ENCODE measurements around the gene VPS9D1. TPM values are rescaled to one million over a fixed set of nuclear protein-coding genes. Genes with fewer than 3 reads are reported as not detected.
"Not testable (repeated sequence)": the region's sequence is repeated elsewhere in the genome, so short reads cannot be mapped to it uniquely, and the experiment has no call there.

VPS9D1 gene
- total and polyA plus RNA-seq, 7 donors: 3.8 to 19.2 (median 5.3) TPM

DNA sequence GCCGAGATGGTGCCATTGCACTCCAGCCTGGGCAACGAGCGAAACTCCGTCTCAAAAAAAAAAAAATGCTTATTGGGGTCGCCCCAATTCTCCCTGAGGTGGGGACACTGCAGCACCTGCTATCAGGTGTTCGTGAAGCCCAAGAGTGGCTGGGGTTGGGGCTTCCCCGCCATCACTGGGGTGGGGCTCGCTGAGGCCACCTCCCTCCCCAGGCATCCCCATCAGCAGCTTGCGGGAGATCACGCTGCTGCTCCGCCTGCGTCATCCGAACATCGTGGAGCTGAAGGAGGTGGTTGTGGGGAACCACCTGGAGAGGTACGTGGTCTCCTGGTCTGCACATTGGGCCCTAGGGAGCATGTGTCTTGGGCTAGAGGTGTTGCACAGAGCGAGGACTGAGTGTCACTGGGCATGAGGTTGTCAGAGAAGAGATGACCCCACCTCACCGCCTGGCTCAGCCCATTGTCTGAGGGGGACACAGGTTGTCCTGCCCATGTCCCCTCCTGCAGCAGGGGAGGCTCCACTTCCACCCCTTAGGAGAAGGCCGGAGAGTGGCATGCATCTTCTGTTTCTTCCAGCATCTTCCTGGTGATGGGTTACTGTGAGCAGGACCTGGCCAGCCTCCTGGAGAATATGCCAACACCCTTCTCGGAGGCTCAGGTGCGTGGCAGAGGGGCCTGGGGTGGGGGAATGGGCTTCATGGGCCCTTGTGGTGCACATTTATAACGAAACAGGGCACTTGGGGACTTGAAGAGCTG is 29.3 kb downstream of the VPS9D1 start:
- peaks cover 6 to 53% (median 35%) of the 10 kb centered on the region in 4 donors for H3K36me3 ChIP-seq
- peaks cover 0 to 13% (median 9%) of the 10 kb centered on the region in 4 donors for H3K4me1 ChIP-seq
- WGBS, 2 donors: 95 to 97% methylated on average over 21 of the region's 21 CpGs
- TF ChIP-seq POLR2AphosphoS5 (IDR thresholded peaks at IDR 0.05): no peak
- TF ChIP-seq, protein P1, sequence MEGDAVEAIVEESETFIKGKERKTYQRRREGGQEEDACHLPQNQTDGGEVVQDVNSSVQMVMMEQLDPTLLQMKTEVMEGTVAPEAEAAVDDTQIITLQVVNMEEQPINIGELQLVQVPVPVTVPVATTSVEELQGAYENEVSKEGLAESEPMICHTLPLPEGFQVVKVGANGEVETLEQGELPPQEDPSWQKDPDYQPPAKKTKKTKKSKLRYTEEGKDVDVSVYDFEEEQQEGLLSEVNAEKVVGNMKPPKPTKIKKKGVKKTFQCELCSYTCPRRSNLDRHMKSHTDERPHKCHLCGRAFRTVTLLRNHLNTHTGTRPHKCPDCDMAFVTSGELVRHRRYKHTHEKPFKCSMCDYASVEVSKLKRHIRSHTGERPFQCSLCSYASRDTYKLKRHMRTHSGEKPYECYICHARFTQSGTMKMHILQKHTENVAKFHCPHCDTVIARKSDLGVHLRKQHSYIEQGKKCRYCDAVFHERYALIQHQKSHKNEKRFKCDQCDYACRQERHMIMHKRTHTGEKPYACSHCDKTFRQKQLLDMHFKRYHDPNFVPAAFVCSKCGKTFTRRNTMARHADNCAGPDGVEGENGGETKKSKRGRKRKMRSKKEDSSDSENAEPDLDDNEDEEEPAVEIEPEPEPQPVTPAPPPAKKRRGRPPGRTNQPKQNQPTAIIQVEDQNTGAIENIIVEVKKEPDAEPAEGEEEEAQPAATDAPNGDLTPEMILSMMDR (IDR thresholded peaks at IDR 0.05): no peak
- no peak for TF ChIP-seq EP300 (IDR thresholded peaks at IDR 0.05)
- no peak for TF ChIP-seq POLR2A (IDR thresholded peaks at IDR 0.05)
- intact Hi-C loops (cut with DNase I): no loop called here
- H3K27me3 ChIP-seq: no peaks in the 10 kb centered on the region
- no peak for DNase-seq
- H3K27ac ChIP-seq: no peak overlapping the region
- no peak overlapping the region for H3K4me3 ChIP-seq
- H3K9me3 ChIP-seq: no peaks in the 10 kb centered on the region

DNA sequence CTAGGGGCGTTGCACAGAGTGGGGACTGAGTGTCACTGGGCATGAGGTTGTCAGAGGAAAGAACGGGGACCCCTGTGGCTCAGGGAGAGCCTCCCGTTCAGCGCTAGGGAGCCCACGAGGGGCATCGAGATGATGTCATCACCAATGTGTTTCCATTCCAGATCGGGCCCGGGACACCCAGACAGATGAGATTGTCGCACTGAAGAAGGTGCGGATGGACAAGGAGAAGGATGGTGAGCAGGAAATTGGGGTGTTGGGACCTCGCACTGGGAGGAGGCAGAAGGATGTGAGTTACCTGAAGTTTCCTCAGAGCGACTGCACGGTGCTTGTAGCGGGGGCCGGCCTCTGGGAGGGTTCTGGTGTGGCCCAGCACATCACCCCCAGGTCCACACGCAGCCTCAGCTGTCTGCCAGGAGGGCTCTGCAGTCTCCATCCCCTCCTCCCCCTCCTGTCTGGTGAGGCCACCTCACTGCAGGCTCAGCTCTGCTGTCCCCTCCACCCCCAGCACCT is 30.3 kb downstream of the VPS9D1 start:
- intact Hi-C loops (cut with DNase I): no loop called here
- TF ChIP-seq, protein P1 (IDR thresholded peaks at IDR 0.05): no peak
- TF ChIP-seq POLR2AphosphoS5 (IDR thresholded peaks at IDR 0.05): no peak
- TF ChIP-seq EP300 (IDR thresholded peaks at IDR 0.05): no peak
- TF ChIP-seq POLR2A (IDR thresholded peaks at IDR 0.05): no peak
- no peaks in the 10 kb centered on the region for H3K9me3 ChIP-seq
- H3K27me3 ChIP-seq: no peaks in the 10 kb centered on the region
- DNase-seq: no peak
- 93 to 94% methylated on average over 16 of the region's 16 CpGs for WGBS, 2 donors
- H3K36me3 ChIP-seq: peaks cover 6 to 52% (median 35%) of the 10 kb centered on the region in 4 donors
- no peak overlapping the region for H3K27ac ChIP-seq
- H3K4me1 ChIP-seq: peaks cover 0 to 19% (median 14%) of the 10 kb centered on the region in 4 donors
- H3K4me3 ChIP-seq: no peak overlapping the region

DNA sequence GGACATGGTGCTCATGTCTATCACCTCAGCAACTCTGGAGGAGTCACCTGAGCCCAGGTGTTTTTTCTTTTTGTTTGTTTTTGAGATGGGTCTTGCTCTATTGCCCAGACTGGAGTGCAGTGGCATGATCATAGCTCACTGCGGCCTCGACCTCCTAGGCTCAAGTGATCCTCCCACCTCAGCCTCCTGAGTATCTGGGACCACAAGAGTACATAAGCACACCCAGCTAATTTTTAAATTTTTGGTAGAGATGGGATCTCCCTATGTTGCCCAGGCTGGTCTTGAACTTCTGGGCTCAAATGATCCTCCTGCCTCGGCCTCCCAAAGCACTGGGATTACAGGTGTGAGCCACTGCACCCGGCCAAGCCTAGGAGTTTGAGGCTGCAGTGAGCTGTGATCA is 31.1 kb downstream of the VPS9D1 start:
- WGBS, 2 donors: 72 to 93% methylated on average over 4 of the region's 4 CpGs
- not testable (repeated sequence) for H3K4me3 ChIP-seq, H3K9me3 ChIP-seq, DNase-seq, H3K27ac ChIP-seq, H3K27me3 ChIP-seq
- Histone ChIP-seq H3K36me3 (peaks cover 6 to 44% (median 35%) of the 10 kb centered on the region in 4 donors), H3K4me1 (peaks cover 0 to 19% (median 14%) of the 10 kb centered on the region in 4 donors)
- intact Hi-C loops (cut with DNase I): loop anchor here (5.0 kb wide), 1 partner anchor 183 kb away; the partner anchor contains the start of gene TCF25

DNA sequence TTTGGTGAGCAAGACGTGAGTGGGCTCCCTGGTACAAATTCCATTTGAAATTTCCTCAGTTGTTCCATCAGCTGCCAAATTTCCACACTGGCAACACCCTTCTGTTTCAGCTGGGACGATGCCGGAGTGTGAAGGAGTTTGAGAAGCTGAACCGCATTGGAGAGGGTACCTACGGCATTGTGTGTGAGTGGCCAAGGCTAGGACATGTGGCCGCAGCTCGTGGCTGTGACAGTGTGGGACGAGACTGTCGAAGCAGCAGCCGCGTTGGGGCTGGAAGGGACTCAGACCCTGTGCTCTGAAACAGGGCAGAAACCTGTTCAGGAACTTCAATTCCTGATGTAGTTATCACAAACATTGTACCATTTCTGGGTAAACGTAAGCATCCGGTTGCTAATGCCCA is 31.6 kb downstream of the VPS9D1 start:
- intact Hi-C loops (cut with DNase I): loop anchor here (5.0 kb wide), 1 partner anchor 183 kb away; the partner anchor contains the start of gene TCF25
- H3K27me3 ChIP-seq: no peaks in the 10 kb centered on the region
- H3K4me3 ChIP-seq: no peak overlapping the region
- H3K4me1 ChIP-seq: peaks cover 0 to 19% (median 14%) of the 10 kb centered on the region in 4 donors
- H3K27ac ChIP-seq: no peak overlapping the region
- peaks cover 6 to 39% (median 31%) of the 10 kb centered on the region in 4 donors for H3K36me3 ChIP-seq
- no peak for DNase-seq
- no peak for TF ChIP-seq POLR2AphosphoS5 (IDR thresholded peaks at IDR 0.05)
- TF ChIP-seq, protein P1 (IDR thresholded peaks at IDR 0.05): no peak
- no peak for TF ChIP-seq EP300 (IDR thresholded peaks at IDR 0.05)
- TF ChIP-seq POLR2A (IDR thresholded peaks at IDR 0.05): no peak
- no peaks in the 10 kb centered on the region for H3K9me3 ChIP-seq
- 92 to 95% methylated on average over 13 of the region's 13 CpGs for WGBS, 2 donors

DNA sequence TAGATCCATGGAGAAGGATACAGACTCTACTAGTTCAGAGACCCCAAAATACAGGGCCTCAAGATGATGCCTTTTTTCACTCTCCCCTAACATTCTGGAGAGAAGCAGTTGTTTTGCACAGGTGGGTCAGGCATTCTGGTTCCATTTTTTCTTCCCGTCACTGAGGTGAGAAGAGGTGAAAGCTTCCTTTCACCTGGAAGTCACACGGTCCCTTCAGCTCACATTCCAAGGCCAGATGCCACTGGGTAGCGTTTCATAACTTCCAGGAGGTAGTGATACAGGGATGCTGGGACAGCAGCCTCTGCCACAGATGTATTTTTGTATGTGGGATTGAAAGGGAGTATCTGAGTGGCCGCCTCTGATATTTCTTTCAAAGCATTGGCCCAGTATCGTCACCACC is 32.3 kb downstream of the VPS9D1 start:
- Histone ChIP-seq H3K27ac (no peak overlapping the region), H3K4me3 (no peak overlapping the region), H3K27me3 (no peaks in the 10 kb centered on the region), H3K4me1 (peaks cover 0 to 19% (median 14%) of the 10 kb centered on the region in 4 donors), H3K36me3 (peaks cover 6 to 31% (median 24%) of the 10 kb centered on the region in 4 donors), H3K9me3 (no peaks in the 10 kb centered on the region)
- TF ChIP-seq EP300 (IDR thresholded peaks at IDR 0.05): no peak
- no peak for TF ChIP-seq POLR2AphosphoS5 (IDR thresholded peaks at IDR 0.05)
- no peak for TF ChIP-seq POLR2A (IDR thresholded peaks at IDR 0.05)
- TF ChIP-seq, protein P1 (IDR thresholded peaks at IDR 0.05): no peak
- intact Hi-C loops (cut with DNase I): loop anchor here (5.0 kb wide), 1 partner anchor 184 kb away; the partner anchor contains the start of gene TCF25
- 82 to 91% methylated on average over 5 of the region's 5 CpGs for WGBS, 2 donors
- no peak for DNase-seq
